ENCODE data around the gene ITCH.
"Not testable (repeated sequence)": the region's sequence is repeated elsewhere in the genome, so short reads cannot be mapped to it uniquely, and the experiment has no call there.

ITCH gene

GRCh38 chr20:34377072-34377847 lies 14.2 kb downstream of the ITCH start:
- DNase-seq (ENCODE audit: low read depth), result no peak

- no peak for DNase-seq (ENCODE audit: low read depth)
Observed at GRCh38 chr20:34382174-34382573, 19.1 kb downstream of the ITCH start.

- not testable (repeated sequence) for DNase-seq (ENCODE audit: low read depth)
Observed at GRCh38 chr20:34382877-34383455, 19.9 kb downstream of the ITCH start.

GRCh38 chr20:34385464-34385863 lies 22.4 kb downstream of the ITCH start:
- DNase-seq (ENCODE audit: low read depth), result no peak

GRCh38 chr20:34388000-34388399 lies 24.9 kb downstream of the ITCH start:
- no peak for DNase-seq (ENCODE audit: low read depth)

GRCh38 chr20:34388678-34389077 lies 25.6 kb downstream of the ITCH start:
- no peak for DNase-seq (ENCODE audit: low read depth)

GRCh38 chr20:34389206-34389953 lies 26.3 kb downstream of the ITCH start:
- DNase-seq (ENCODE audit: low read depth), result no peak

GRCh38 chr20:34389954-34390555 lies 27.0 kb downstream of the ITCH start:
- no peak for DNase-seq (ENCODE audit: low read depth)

GRCh38 chr20:34396408-34396807 lies 33.3 kb downstream of the ITCH start:
- no peak for DNase-seq (ENCODE audit: low read depth)

GRCh38 chr20:34397096-34397495 lies 34.0 kb downstream of the ITCH start:
- no peak for DNase-seq (ENCODE audit: low read depth)

- DNase-seq (ENCODE audit: low read depth), result not testable (repeated sequence)
Observed at GRCh38 chr20:34400776-34401175, 37.7 kb downstream of the ITCH start.

- DNase-seq (ENCODE audit: low read depth), result no peak
Observed at GRCh38 chr20:34401741-34402455, 38.8 kb downstream of the ITCH start.

- DNase-seq (ENCODE audit: low read depth), result no peak
Observed at GRCh38 chr20:34402461-34402860, 39.4 kb downstream of the ITCH start.

GRCh38 chr20:34403063-34403827 lies 40.2 kb downstream of the ITCH start:
- DNase-seq (ENCODE audit: low read depth), result no peak

- DNase-seq (ENCODE audit: low read depth), result no peak
Observed at GRCh38 chr20:34403908-34404307, 40.8 kb downstream of the ITCH start.

GRCh38 chr20:34404803-34405202 lies 41.7 kb downstream of the ITCH start:
- no peak for DNase-seq (ENCODE audit: low read depth)

- DNase-seq (ENCODE audit: low read depth), result not testable (repeated sequence)
Observed at GRCh38 chr20:34405247-34405651, 42.2 kb downstream of the ITCH start.

- DNase-seq (ENCODE audit: low read depth), result not testable (repeated sequence)
Observed at GRCh38 chr20:34405942-34406341, 42.9 kb downstream of the ITCH start.

- no peak for DNase-seq (ENCODE audit: low read depth)
Observed at GRCh38 chr20:34407962-34408474, 44.9 kb downstream of the ITCH start.

GRCh38 chr20:34410336-34410735 lies 47.3 kb downstream of the ITCH start:
- DNase-seq (ENCODE audit: low read depth), result no peak

- no peak for DNase-seq (ENCODE audit: low read depth)
Observed at GRCh38 chr20:34412453-34412852, 49.4 kb downstream of the ITCH start.

Data from activated T-helper 1 cell treated with Interleukin-2 at 50 U/mL for 16 hours (primary cell).